Measurements from ENCODE around the gene EIF4EBP3.

DNA sequence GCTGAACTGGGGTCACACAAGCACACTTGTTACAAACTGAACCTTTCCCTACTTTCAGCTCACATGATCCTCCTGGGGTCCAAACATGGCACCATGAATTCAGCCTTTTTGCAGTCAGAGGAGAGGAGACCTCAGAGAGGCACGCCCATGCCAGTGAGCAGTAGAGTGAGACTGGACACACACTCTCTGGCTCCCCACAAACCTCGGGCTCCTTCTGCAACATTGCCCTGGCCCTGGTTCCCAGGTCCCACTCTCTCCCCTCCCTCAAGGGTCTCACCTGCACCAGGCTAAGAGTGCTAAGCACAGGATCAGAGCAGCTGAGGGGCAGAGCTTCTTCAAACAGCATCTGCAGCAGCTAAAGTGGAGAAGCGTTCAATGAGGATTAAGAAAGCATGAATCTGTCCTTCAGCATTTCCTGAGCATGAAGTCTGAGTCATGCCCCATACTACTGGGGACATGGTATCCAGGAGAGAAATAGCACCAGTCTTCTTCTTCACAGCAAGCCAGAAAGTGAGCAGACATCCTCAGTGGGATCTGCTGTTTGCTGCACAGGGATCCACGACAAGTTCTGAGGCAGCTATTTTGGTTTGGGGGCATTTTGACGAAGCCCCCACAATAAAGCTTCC lies 44.4 kb downstream of the EIF4EBP3 start:
- TF ChIP-seq, protein P1, sequence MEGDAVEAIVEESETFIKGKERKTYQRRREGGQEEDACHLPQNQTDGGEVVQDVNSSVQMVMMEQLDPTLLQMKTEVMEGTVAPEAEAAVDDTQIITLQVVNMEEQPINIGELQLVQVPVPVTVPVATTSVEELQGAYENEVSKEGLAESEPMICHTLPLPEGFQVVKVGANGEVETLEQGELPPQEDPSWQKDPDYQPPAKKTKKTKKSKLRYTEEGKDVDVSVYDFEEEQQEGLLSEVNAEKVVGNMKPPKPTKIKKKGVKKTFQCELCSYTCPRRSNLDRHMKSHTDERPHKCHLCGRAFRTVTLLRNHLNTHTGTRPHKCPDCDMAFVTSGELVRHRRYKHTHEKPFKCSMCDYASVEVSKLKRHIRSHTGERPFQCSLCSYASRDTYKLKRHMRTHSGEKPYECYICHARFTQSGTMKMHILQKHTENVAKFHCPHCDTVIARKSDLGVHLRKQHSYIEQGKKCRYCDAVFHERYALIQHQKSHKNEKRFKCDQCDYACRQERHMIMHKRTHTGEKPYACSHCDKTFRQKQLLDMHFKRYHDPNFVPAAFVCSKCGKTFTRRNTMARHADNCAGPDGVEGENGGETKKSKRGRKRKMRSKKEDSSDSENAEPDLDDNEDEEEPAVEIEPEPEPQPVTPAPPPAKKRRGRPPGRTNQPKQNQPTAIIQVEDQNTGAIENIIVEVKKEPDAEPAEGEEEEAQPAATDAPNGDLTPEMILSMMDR (optimal IDR thresholded peaks at IDR 0.05 in 1 of 3, IDR thresholded peaks at IDR 0.05 in 1 of 3, conservative IDR thresholded peaks at IDR 0.05 in 1 of 3; ENCODE audit: extremely low read depth in 1 of 3, insufficient read depth in 2 of 3, low read length in 3 of 3) = no peak
- no peak for TF ChIP-seq EZH2 (IDR thresholded peaks at IDR 0.05; ENCODE audit: low read length)

All from keratinocyte (primary cell).